Heart right ventricle (tissue), 16 donors: ENCODE data around the gene CPNE4. TPM values are rescaled to one million over a fixed set of nuclear protein-coding genes. Genes with fewer than 3 reads are reported as not detected.

Experiments used
- ATAC-seq, 8 donors: fragments of 200-7000 bp; cut with Tn5 transposase; one replicate each; pipeline ENCODE4 v1.9.1; 2020; ENCODE audit warnings: mild to moderate bottlenecking in 8 of 8, moderate library complexity in 8 of 8, moderate number of reproducible peaks in 1 of 8
- DNase-seq, 2 donors: peaks; one replicate each; pipeline ENCODE4 v3.0.0-alpha.2; 2020
- H3K27ac ChIP-seq, 10 donors: fragments of 200-600 bp; sonication (generic) in 2 of 10; one replicate each; pipeline versions ENCODE4 v1.5.0 to v1.8.0; 2020 to 2022; ENCODE audit warnings: mild to moderate bottlenecking in 3 of 10
- H3K27me3 ChIP-seq, 7 donors: fragments of 200-600 bp; one replicate each; pipeline ENCODE4 v1.8.0; 2021 to 2022; ENCODE audit warnings: mild to moderate bottlenecking in 2 of 7
- H3K36me3 ChIP-seq, 9 donors: fragments of 200-600 bp; sonication (generic) in 1 of 9; one replicate each; pipeline versions ENCODE4 v1.5.0 to v1.8.0; 2020 to 2022; ENCODE audit warnings: mild to moderate bottlenecking in 2 of 9
- H3K4me1 ChIP-seq, 9 donors: fragments of 200-600 bp; sonication (generic) in 1 of 9; one replicate each; pipeline versions ENCODE4 v1.5.0 to v1.8.0; 2020 to 2022; ENCODE audit warnings: mild to moderate bottlenecking in 4 of 9
- H3K4me3 ChIP-seq, 10 donors: fragments of 200-600 bp; sonication (generic) in 2 of 10; one replicate each; pipeline versions ENCODE4 v1.5.0 to v1.8.0; 2020 to 2022; ENCODE audit warnings: mild to moderate bottlenecking in 7 of 10, moderate library complexity in 2 of 10
- H3K9me3 ChIP-seq, 11 donors: fragments of 200-600 bp in 10 of 11; sonication (generic) in 2 of 11; one replicate each; pipeline versions ENCODE4 v1.5.0 to v1.8.0; 2013 to 2022; ENCODE audit warnings: mild to moderate bottlenecking in 2 of 11, control low read depth in 1 of 11, moderate library complexity in 1 of 11
- WGBS, 2 donors: extraction: QIAGEN DNeasy Blood & Tissue Kit; methylation state at CpG; one replicate each; pipeline ENCODE4 v1.1.7; 2013; ENCODE audit warnings: inconsistent platforms in 1 of 2; 5-methylcytosine and 5-hydroxymethylcytosine counted together
- intact Hi-C, 10 donors: fragments of 100-400 bp; cut with DNase I; formaldehyde crosslinking; loops; one replicate each; pipeline versions ENCODE4 v1.11.1 to v1.14.2; 2022
- polyA plus RNA-seq, 2 donors: library from polyadenylated mRNA; stranded (reverse); fragments of 200-250 nt; gene quantifications; one replicate each; pipeline ENCODE4 v1.2.3, GENCODE V29; 2013
- total RNA-seq, 10 donors: library from RNA; stranded (reverse); fragmentation: NEBNext Ultra II Directional in 3 of 10; extraction: Animal tissue kit (Norgen Biotek cat#: 25700) in 3 of 10; gene quantifications; one replicate each; pipeline versions ENCODE4 v1.2.1 to v1.2.4, GENCODE V29; 2021 to 2023
- TF ChIP-seq, protein P1 (sequence below), 9 donors: fragments of 200-600 bp; sonication (generic) in 2 of 9; IDR thresholded peaks; one replicate each; pipeline versions ENCODE4 v1.5.0 to v1.8.0; 2021 to 2022; ENCODE audit warnings: antibody characterized with exemption in 9 of 9, mild to moderate bottlenecking in 5 of 9, moderate library complexity in 1 of 9
- donor health status: Arrhythmogenic right ventricular cardiomyopathy.
- donor health status: ischemic (EF 13 %, LVEDD 7.1; RV severe dilation, severe dysfunction).
- donor health status: healthy with polysubstance abuse.
- donor health status: DM: no; HTN: yes; CAD: no.
- donor health status: DM: no; HTN: no; CAD: no.
- donor health status: ischemic (EF 25% LVEDD 6.9; RV normal size, moderate dysfunction).
- donor health status: ischemic (EF 25% LVEDD 5.7; RV mildly dilated, moderate dysfunction).
- donor health status: healthy.
- donor health status: DM: yes; HTN: yes; CAD: no.
- donor health status: Ischemic cardiomyopathy.
- donor health status: ischemic (EF 35%, LVEDD 5.7; RV mildly dilated, moderate dysfunction).
- donor health status: nonischemic (EF 11% LVEDD 7.7; RV severe dilation, severe dysfunction).
- donor health status: DM: yes; HTN: yes; CAD: no.
- donor health status: PGD.
- donor health status: ischemic (EF 29% LVEDD 5.4; RV normal size, mild dysfunction).
- donor health status: nonischemic (EF 23%, LVEDD 6.1; RV moderate dilation, normal function).

CPNE4 gene
- total and polyA plus RNA-seq, 12 donors = 1.5 to 116 (median 24.8) TPM

DNA sequence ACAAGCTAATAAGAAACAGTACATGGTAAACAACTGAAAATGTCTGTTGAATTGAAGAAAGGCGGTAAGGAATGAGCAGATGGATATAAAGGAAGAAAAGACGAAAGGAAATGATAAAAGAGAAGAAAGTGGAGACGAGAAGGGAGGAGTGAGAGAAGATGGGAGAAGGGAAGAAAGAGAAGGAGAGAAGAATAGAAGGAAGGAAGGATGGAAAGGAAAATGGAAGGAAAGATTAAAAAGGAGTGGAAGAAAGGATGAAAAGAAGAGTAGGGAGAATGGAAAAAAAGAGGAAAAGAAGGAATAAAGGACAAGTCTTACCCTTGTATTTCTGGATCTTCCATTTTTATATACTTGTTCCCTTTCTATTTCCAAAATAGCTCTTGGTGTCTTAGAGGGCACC, 17.7 kb downstream of the CPNE4 start:
- ATAC-seq = no peak
- Histone ChIP-seq H3K27me3 (peaks cover 0 to 55% (median 33%) of the 10 kb centered on the region in 7 donors), H3K4me1 (no peaks in the 10 kb centered on the region), H3K4me3 (no peak overlapping the region), H3K27ac (no peak overlapping the region), H3K36me3 (no peaks in the 10 kb centered on the region), H3K9me3 (no peaks in the 10 kb centered on the region)
- TF ChIP-seq, protein P1, sequence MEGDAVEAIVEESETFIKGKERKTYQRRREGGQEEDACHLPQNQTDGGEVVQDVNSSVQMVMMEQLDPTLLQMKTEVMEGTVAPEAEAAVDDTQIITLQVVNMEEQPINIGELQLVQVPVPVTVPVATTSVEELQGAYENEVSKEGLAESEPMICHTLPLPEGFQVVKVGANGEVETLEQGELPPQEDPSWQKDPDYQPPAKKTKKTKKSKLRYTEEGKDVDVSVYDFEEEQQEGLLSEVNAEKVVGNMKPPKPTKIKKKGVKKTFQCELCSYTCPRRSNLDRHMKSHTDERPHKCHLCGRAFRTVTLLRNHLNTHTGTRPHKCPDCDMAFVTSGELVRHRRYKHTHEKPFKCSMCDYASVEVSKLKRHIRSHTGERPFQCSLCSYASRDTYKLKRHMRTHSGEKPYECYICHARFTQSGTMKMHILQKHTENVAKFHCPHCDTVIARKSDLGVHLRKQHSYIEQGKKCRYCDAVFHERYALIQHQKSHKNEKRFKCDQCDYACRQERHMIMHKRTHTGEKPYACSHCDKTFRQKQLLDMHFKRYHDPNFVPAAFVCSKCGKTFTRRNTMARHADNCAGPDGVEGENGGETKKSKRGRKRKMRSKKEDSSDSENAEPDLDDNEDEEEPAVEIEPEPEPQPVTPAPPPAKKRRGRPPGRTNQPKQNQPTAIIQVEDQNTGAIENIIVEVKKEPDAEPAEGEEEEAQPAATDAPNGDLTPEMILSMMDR (IDR thresholded peaks at IDR 0.05) = no peak
- DNase-seq = no peak
- intact Hi-C loops = no loop called here
- 91 to 94% methylated on average over 3 of the region's 3 CpGs for WGBS, 2 donors

DNA sequence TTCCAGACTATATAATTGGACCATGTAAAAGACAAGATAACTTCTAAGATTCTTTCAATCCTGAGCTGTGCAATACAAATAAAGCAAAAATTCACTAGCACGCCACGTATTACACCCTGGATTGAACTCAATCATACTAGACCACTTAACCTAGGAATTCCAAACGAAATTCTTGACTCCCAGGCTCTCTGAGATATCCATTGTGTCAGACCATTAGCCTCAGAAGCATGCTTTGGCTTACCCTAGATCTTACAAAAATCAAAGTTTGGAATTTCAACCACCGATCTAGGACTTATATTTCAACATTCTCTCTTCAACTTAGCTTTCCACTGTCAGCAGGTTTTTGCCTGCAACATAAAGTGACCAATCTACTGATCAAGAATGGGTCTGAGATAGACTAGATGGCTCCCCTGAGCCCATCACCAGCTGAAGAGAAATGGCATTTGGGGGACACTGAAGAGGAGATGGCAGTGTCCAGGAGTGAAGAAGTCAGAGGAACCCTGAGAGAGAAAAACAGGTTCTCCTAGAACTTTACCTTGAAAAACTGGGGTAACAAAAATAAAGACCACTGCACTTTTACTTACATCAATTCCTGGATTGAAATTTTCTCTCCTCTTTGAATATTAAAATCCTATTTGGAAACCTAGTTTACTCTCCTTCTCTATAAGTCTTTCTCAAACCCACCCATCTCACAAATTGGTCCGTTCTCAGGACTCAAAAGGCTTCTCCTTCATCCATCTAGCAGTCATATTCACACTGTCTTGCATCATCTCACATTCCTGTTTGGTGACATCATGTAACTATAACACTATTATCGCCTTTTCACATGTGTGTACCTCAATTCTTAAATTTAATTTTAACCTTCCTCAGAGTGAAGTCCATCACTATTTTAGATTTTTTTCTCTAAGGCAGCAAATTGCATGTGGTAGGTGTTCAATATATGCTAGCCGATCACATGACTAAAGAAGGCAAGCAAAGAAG, 18.5 kb downstream of the CPNE4 start:
- H3K4me3 ChIP-seq = no peak overlapping the region
- no peak for ATAC-seq

DNA sequence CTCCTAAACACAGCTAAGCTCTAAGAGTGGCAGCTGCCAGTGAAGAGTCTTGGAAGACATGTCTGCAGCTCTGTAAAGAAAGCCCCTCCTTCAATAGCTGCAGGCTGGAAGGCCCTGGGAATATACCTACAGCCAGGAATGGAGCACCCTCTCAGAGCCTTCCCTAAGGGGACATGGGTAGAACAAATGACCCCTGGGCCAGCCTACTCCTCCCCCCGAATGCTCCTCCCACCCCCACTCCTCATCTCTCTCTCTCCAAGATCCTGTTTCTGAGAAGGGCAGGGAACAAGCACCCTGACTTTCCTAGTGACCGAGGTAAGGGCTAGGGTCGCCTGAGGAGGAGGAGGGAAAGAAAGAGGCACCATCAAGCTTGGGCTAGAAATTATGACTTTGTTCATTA, 20.7 kb downstream of the CPNE4 start:
- intact Hi-C loops = no loop called here
- H3K4me3 ChIP-seq = no peak overlapping the region
- DNase-seq = no peak
- no peak overlapping the region for H3K27ac ChIP-seq
- no peaks in the 10 kb centered on the region for H3K36me3 ChIP-seq
- H3K4me1 ChIP-seq = no peaks in the 10 kb centered on the region
- no peaks in the 10 kb centered on the region for H3K9me3 ChIP-seq
- ATAC-seq = no peak
- TF ChIP-seq, protein P1 (IDR thresholded peaks at IDR 0.05) = no peak
- H3K27me3 ChIP-seq = peaks cover 0 to 47% (median 30%) of the 10 kb centered on the region in 7 donors
- WGBS, 2 donors = 69 to 77% methylated on average over 3 of the region's 3 CpGs

More for the DNA sequence above, 18.5 kb downstream of the CPNE4 start:
- 71 to 75% methylated on average over 7 of the region's 7 CpGs for WGBS, 2 donors
- peaks cover 0 to 55% (median 33%) of the 10 kb centered on the region in 7 donors for H3K27me3 ChIP-seq
- no peaks in the 10 kb centered on the region for H3K9me3 ChIP-seq
- TF ChIP-seq, protein P1 (IDR thresholded peaks at IDR 0.05) = no peak
- no peaks in the 10 kb centered on the region for H3K36me3 ChIP-seq
- H3K27ac ChIP-seq = no peak overlapping the region
- no peaks in the 10 kb centered on the region for H3K4me1 ChIP-seq
- intact Hi-C loops = no loop called here
- DNase-seq = no peak

DNA sequence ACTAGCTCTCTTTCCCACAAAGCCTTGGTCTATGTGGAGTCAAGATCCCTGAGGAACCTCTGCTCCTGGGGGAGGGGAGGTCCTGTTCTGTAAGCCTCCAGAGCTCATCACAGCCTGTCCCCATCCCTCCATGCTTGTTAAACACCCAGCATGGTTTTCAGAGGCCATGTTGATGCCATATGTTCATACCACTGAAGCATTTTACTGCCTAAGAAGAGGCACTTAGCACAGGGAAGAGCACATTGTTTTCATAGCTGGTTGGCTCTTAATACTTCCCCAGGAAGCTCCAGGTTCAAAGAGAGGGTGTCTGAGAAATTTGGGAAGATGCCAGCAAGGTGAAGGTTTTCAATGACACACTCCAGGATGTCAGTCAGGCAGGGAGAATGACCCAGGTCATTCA, 25.6 kb downstream of the CPNE4 start:
- no peak overlapping the region for H3K4me3 ChIP-seq
- peaks cover 0 to 17% (median 7%) of the 10 kb centered on the region in 7 donors for H3K27me3 ChIP-seq
- no peaks in the 10 kb centered on the region for H3K36me3 ChIP-seq
- TF ChIP-seq, protein P1 (IDR thresholded peaks at IDR 0.05) = no peak
- no peaks in the 10 kb centered on the region for H3K9me3 ChIP-seq
- intact Hi-C loops = no loop called here
- DNase-seq (no peak), ATAC-seq (no peak)
- H3K4me1 ChIP-seq = no peaks in the 10 kb centered on the region
- no peak overlapping the region for H3K27ac ChIP-seq
